ENCODE measurements around the gene FABP1. TPM values are rescaled to one million over a fixed set of nuclear protein-coding genes. Genes with fewer than 3 reads are reported as not detected.

The FABP1 gene
- total RNA-seq, 6 experiments from 2014 or later, result not detected

DNA sequence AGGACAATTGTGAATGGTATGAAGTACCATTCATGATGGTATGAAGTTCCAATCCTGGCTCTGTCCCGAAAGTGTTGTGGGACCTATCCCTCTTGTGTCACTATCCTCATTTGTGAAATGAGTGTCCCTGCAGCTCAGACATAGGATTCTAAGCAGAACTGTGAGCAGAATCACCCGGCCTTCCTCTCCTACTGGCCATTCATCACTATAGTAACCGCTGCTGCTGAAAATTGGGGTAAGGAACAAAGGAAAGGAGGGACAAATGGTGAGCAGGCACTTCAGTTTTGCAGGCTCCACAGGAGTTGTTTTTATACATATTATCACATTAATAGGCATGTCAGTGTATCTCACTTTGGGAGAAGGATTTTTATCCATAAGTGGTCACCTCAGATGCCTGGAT is 32.8 kb downstream of the FABP1 start:
- DNase-seq, result no peak
- no peaks in the 10 kb centered on the region for H3K9me3 Mint-ChIP-seq
- H3K27me3 Mint-ChIP-seq (ENCODE audit: insufficient read depth), result peaks cover 15% of the 10 kb centered on the region
- no peak overlapping the region for H3K4me3 Mint-ChIP-seq
- TF ChIP-seq, protein P1, sequence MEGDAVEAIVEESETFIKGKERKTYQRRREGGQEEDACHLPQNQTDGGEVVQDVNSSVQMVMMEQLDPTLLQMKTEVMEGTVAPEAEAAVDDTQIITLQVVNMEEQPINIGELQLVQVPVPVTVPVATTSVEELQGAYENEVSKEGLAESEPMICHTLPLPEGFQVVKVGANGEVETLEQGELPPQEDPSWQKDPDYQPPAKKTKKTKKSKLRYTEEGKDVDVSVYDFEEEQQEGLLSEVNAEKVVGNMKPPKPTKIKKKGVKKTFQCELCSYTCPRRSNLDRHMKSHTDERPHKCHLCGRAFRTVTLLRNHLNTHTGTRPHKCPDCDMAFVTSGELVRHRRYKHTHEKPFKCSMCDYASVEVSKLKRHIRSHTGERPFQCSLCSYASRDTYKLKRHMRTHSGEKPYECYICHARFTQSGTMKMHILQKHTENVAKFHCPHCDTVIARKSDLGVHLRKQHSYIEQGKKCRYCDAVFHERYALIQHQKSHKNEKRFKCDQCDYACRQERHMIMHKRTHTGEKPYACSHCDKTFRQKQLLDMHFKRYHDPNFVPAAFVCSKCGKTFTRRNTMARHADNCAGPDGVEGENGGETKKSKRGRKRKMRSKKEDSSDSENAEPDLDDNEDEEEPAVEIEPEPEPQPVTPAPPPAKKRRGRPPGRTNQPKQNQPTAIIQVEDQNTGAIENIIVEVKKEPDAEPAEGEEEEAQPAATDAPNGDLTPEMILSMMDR (IDR thresholded peaks at IDR 0.05), result no peak
- no peaks in the 10 kb centered on the region for H3K4me1 Mint-ChIP-seq (ENCODE audit: low read depth)
- no peaks in the 10 kb centered on the region for H3K36me3 Mint-ChIP-seq (ENCODE audit: low read depth)
- no peak overlapping the region for H3K27ac Mint-ChIP-seq

DNA sequence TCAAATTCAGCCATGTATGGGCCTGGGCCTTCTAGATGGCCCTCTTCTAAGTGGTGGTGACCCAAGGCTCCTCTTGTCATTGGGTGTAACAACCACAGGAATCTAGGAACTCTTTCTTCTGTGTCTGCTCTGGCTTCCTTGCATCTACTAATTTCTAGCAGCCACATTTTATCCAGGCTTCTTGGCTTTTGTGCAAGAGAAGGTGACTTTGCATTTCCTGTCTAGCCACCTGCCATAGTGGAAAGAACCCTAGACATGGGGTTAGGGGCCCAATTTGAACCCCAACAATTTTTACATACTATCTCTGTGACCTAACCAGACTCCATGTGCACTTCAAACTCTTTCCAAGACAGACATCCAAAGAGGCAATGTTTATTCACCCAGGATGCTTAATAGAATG is 35.1 kb downstream of the FABP1 start:
- Mint-ChIP-seq H3K9me3 (no peaks in the 10 kb centered on the region), H3K4me3 (no peak overlapping the region), H3K4me1 (ENCODE audit: low read depth) (no peaks in the 10 kb centered on the region), H3K27me3 (ENCODE audit: insufficient read depth) (peaks cover 18% of the 10 kb centered on the region), H3K36me3 (ENCODE audit: low read depth) (no peaks in the 10 kb centered on the region), H3K27ac (no peak overlapping the region)
- DNase-seq, result no peak
- TF ChIP-seq, protein P1 (IDR thresholded peaks at IDR 0.05), result no peak

DNA sequence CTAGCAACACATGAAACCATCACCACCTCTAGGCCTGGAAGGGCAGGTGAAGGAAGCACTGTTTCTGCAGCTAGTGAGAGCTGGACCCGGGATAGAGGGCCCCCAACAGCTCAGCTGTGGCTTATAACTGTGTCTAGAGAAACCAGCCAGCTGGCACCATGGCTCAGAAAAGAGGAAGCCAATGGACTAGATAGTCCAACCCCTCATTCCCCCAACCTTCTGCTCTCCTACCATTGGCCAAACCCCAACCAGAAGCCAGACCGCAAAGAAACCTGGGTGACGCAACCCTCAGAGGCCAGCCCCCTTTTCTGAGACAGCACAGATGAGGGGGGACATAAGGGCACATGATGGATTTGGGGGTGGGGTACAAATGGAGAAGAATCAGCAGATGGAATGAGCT is 35.9 kb downstream of the FABP1 start:
- peaks cover 17% of the 10 kb centered on the region for H3K27me3 Mint-ChIP-seq (ENCODE audit: insufficient read depth)
- H3K4me3 Mint-ChIP-seq, result no peak overlapping the region
- no peaks in the 10 kb centered on the region for H3K9me3 Mint-ChIP-seq
- H3K27ac Mint-ChIP-seq, result no peak overlapping the region
- H3K4me1 Mint-ChIP-seq (ENCODE audit: low read depth), result no peaks in the 10 kb centered on the region
- H3K36me3 Mint-ChIP-seq (ENCODE audit: low read depth), result no peaks in the 10 kb centered on the region
- DNase-seq, result no peak
- TF ChIP-seq, protein P1 (IDR thresholded peaks at IDR 0.05), result no peak

DNA sequence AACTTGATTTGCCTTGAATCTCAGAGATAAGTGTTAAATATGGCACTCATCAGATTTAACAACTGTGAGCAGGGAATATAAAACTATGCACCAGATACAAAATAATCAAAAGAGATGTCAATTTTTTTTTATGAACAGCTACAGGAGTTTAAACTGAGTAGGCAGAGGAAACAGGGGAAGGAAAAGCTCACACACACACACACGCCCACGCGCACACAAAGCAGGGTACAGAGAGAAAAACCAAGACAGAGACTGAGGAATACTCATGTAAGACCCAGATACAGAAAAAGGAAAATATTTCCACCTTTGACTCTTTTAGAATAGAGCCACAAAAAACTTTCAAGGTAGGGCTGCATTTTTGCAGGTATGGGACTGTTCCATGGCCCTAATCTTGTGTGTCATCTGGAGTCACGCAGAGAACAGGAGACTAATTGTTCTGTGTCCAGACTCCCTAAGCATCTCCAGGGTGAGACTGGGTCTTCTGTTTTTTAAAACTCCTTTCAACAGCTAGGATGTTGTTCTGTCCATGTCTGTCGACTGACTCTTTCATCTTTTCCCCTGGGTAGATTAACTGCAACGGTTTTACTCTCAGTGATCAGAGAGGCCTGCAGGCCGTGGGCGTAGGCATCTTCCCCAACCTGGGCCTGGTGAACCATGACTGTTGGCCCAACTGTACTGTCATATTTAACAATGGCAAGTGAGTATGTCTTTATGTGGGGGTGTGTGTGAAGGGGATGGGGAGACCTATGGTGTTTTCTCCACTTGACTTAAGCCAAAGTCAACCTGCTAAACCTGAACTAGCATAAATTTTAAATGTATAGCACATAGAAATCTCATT is 37.2 kb downstream of the FABP1 start:
- H3K4me1 Mint-ChIP-seq (ENCODE audit: low read depth), result no peaks in the 10 kb centered on the region
- no peak overlapping the region for H3K4me3 Mint-ChIP-seq
- no peak overlapping the region for H3K27ac Mint-ChIP-seq
- H3K9me3 Mint-ChIP-seq, result no peaks in the 10 kb centered on the region
- DNase-seq, result no peak
- H3K36me3 Mint-ChIP-seq (ENCODE audit: low read depth), result no peaks in the 10 kb centered on the region
- TF ChIP-seq, protein P1 (IDR thresholded peaks at IDR 0.05), result no peak
- H3K27me3 Mint-ChIP-seq (ENCODE audit: insufficient read depth), result peaks cover 13% of the 10 kb centered on the region

DNA sequence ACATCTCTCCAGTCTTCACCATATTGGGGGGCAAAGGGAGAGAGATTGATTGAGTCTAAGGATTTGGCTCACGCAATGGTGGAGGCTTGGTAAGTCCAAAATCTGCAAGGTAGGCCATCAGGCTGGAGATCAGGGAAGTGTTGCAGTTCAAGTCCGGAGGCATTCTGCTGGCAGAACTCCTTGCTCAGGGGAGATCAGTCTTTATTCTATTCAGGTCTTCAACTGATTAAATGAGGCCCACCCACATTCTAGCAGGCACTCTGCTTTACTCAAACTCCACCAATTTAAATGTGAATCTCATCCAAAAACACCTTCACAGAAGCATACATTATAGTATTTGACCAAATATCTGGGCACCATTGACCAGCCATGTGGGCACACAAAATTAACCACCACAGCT is 38.9 kb downstream of the FABP1 start:
- TF ChIP-seq, protein P1 (IDR thresholded peaks at IDR 0.05), result no peak
- H3K4me1 Mint-ChIP-seq (ENCODE audit: low read depth), result no peaks in the 10 kb centered on the region
- DNase-seq, result no peak
- H3K4me3 Mint-ChIP-seq, result no peak overlapping the region
- H3K36me3 Mint-ChIP-seq (ENCODE audit: low read depth), result no peaks in the 10 kb centered on the region
- H3K27me3 Mint-ChIP-seq (ENCODE audit: insufficient read depth), result peaks cover 21% of the 10 kb centered on the region
- no peak overlapping the region for H3K27ac Mint-ChIP-seq
- H3K9me3 Mint-ChIP-seq, result no peaks in the 10 kb centered on the region
